Stomach (tissue), 4 donors: ENCODE measurements around the gene DNAJC16.

Experiments
- POLR2A ChIP-seq, 4 donors: fragments of 450-650 bp; IDR thresholded peaks; one replicate each; pipeline ENCODE4 v1.6.1; 2016; ENCODE audit warnings: antibody characterized with exemption in 4 of 4, control low read depth in 2 of 4, mild to moderate bottlenecking in 1 of 4, moderate library complexity in 1 of 4
- TF ChIP-seq, protein P1 (sequence below), 7 experiments: fragments of 450-650 bp in 4 of 7; fragments of 200-600 bp in 3 of 7; sonication (generic) in 3 of 7; IDR thresholded peaks; one replicate each; pipeline ENCODE4 v1.5.1; 2016 to 2019; ENCODE audit warnings: antibody characterized with exemption in 7 of 7, control low read depth in 2 of 7, mild to moderate bottlenecking in 1 of 7

DNA sequence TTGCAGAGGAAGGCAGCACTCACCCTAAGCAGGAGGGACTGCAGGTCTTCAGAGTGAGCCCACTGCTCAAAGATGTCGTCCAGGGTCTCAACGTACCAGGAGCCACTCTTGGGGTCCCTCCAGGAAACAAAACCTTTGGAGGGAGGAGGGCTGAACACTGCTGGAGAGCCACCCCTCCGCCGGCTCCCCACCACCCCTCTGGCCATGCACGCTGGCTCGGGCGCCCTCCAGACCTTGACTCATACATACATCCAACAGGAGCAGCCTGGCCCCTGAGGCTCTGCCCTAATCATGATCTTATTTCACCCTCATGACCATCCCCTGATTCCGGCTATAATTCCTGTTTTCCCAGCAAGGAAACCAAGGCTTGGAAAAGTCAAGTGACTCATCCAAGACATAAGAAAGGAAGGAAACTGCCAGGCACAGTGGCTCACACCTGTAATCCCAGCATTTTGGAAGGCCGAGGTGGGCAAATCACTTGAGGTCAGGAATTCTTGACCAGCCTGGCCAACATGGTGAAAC lies 32.7 kb upstream of the DNAJC16 start:
- TF ChIP-seq, protein P1, sequence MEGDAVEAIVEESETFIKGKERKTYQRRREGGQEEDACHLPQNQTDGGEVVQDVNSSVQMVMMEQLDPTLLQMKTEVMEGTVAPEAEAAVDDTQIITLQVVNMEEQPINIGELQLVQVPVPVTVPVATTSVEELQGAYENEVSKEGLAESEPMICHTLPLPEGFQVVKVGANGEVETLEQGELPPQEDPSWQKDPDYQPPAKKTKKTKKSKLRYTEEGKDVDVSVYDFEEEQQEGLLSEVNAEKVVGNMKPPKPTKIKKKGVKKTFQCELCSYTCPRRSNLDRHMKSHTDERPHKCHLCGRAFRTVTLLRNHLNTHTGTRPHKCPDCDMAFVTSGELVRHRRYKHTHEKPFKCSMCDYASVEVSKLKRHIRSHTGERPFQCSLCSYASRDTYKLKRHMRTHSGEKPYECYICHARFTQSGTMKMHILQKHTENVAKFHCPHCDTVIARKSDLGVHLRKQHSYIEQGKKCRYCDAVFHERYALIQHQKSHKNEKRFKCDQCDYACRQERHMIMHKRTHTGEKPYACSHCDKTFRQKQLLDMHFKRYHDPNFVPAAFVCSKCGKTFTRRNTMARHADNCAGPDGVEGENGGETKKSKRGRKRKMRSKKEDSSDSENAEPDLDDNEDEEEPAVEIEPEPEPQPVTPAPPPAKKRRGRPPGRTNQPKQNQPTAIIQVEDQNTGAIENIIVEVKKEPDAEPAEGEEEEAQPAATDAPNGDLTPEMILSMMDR (IDR thresholded peaks at IDR 0.05): no peak
- no peak for TF ChIP-seq POLR2A (IDR thresholded peaks at IDR 0.05)
